ENCODE measurements around the gene SARDH. TPM values are rescaled to one million over a fixed set of nuclear protein-coding genes. Genes with fewer than 3 reads are reported as not detected.

Gene SARDH
- total RNA-seq, 4 donors from 2014 or later = 2.9 to 16.4 (median 5.9) TPM

DNA sequence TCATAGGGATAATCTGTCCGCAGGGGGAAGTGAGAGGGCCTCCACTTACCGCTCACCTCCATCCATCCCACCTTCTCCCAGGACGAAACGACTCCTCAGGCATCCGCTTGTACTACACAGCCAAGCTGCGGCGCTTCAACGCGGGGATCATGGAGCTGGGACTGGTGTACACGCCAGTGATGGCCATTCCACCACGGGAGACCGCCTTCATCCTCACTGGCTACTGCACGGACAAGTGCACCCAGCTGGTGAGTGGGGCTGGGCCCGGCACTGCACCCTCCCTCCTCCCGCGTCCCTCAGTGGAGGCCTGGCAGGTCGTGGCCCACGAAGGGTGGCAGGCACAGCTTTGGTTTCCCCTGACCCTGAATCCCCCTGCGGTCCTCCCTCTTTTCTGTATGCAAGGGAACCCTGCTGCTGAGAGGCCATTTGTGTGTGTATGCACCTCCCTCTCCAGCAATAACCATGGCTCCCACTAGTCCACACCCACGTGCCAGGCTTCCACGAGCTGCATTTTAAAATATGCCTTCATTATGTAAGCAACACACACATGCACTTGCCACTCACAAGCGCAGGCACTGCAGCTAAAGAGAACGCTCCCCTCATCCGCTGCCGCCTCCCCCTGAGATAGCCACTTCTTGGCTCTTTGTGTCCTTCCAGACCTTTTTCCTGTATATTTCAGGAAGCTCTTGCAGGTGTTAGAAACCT, 90.2 kb downstream of the SARDH start:
- peaks cover 0 to 24% of the 10 kb centered on the region in 2 donors for H3K27me3 ChIP-seq
- WGBS, 2 donors = 80 to 84% methylated on average over 24 to 25 of the region's 25 CpGs

GRCh38 chr9:133647148-133647547, 91.0 kb downstream of the SARDH start:
- Histone ChIP-seq H3K4me1 (no peaks in the 10 kb centered on the region), H3K4me3 (no peak overlapping the region), H3K9me3 (no peaks in the 10 kb centered on the region), H3K36me3 (no peaks in the 10 kb centered on the region), H3K27ac (no peak overlapping the region), H3K27me3 (peaks cover 0 to 22% of the 10 kb centered on the region in 2 donors)
- WGBS, 2 donors = 72 to 77% methylated on average over 7 of the region's 7 CpGs
- no peak for DNase-seq (ENCODE audit: low spot score in 2 of 2)
- TF ChIP-seq, protein P1, sequence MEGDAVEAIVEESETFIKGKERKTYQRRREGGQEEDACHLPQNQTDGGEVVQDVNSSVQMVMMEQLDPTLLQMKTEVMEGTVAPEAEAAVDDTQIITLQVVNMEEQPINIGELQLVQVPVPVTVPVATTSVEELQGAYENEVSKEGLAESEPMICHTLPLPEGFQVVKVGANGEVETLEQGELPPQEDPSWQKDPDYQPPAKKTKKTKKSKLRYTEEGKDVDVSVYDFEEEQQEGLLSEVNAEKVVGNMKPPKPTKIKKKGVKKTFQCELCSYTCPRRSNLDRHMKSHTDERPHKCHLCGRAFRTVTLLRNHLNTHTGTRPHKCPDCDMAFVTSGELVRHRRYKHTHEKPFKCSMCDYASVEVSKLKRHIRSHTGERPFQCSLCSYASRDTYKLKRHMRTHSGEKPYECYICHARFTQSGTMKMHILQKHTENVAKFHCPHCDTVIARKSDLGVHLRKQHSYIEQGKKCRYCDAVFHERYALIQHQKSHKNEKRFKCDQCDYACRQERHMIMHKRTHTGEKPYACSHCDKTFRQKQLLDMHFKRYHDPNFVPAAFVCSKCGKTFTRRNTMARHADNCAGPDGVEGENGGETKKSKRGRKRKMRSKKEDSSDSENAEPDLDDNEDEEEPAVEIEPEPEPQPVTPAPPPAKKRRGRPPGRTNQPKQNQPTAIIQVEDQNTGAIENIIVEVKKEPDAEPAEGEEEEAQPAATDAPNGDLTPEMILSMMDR (IDR thresholded peaks at IDR 0.05) = no peak
- TF ChIP-seq POLR2A (IDR thresholded peaks at IDR 0.05) (no peak), EP300 (IDR thresholded peaks at IDR 0.05) (no peak)

More for the DNA sequence above, 90.2 kb downstream of the SARDH start:
- Histone ChIP-seq H3K9me3 (no peaks in the 10 kb centered on the region), H3K36me3 (no peaks in the 10 kb centered on the region), H3K4me3 (no peak overlapping the region), H3K4me1 (no peaks in the 10 kb centered on the region), H3K27ac (no peak overlapping the region)
- TF ChIP-seq EP300 (IDR thresholded peaks at IDR 0.05) (no peak), POLR2A (IDR thresholded peaks at IDR 0.05) (no peak)
- TF ChIP-seq, protein P1 (IDR thresholded peaks at IDR 0.05) = no peak
- DNase-seq (ENCODE audit: low spot score in 2 of 2) = no peak

DNA sequence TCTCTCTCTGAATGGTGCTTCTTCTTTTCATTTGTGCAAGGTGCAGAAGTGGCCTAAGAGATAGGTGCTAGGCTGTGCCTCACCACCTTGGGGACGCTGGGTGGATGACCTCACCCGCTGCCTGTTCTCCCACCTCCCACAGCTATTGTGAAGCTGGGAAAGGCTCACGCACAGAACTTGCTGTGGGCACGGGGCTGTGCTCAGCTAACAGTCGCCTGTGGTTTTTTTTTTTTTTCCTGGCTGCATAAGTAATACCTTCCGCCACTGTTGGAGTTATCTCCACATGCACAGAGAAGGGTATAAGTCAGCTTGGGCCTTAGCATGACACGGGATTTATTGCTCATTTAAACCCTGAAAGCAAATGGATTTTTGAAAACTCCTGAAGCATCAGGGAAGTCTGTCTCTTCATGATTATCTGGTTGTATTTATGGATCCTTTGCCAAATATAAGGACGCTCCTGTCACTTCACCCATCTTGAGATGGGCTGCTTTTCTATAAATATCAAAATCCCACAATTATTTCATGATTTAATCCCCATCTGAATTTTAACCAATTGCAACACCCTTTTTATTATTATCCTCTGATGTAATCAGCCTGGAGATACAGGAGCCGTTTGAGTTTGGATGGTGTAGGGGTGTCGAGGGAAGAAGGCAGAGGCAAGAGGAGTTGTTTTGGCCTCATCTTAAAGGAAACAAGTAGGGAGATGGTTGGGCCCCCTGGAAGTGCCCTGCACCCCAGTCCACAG, 93.0 kb downstream of the SARDH start:
- H3K27me3 ChIP-seq = peaks cover 0 to 5% of the 10 kb centered on the region in 2 donors
- TF ChIP-seq, protein P1 (IDR thresholded peaks at IDR 0.05) = no peak
- TF ChIP-seq EP300 (IDR thresholded peaks at IDR 0.05) (no peak), POLR2A (IDR thresholded peaks at IDR 0.05) (no peak)
- DNase-seq (ENCODE audit: low spot score in 2 of 2) = no peak
- no peaks in the 10 kb centered on the region for H3K9me3 ChIP-seq
- H3K4me1 ChIP-seq = no peaks in the 10 kb centered on the region
- no peak overlapping the region for H3K4me3 ChIP-seq
- no peaks in the 10 kb centered on the region for H3K36me3 ChIP-seq
- 48 to 55% methylated on average over 10 of the region's 10 CpGs for WGBS, 2 donors
- H3K27ac ChIP-seq = no peak overlapping the region

DNA sequence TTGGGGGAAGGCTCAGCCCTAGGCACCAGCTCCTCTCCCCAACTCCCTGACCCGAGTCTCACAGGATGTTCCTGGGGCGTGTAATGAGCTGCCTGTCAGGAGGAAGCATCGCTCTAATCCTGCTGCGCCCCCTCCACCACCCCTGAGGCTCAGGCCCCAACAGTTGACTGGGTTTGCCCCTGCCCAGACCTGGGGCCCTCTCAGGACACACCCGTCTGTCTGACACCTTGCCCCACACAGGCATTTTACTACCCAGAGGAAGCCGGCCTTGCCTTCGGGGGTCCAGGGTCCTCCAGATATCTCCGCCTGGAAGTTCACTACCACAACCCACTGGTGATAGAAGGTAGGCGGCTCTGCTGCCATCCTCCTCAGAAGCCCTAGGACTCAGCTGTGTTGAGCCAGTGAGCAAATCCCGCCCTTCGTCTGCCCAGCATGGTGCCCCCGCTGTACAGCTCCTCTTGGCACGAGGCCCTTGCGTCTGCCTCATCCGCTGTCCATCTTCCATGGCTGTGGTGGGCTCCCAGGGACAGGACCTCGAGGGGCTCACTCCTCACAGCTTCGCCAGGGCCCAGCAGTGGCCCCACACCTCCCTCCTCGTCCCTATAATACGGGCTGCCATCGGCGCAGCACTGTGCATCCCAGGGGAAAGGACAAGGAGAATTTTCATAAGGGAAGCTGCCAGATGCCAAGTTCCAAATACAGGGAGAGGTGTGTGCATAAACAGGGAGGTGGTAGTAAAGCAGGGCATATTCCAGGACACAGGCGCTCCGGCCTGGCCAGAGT, 94.0 kb downstream of the SARDH start:
- Histone ChIP-seq H3K4me3 (no peak overlapping the region), H3K27ac (no peak overlapping the region), H3K27me3 (peaks cover 0 to 5% of the 10 kb centered on the region in 2 donors), H3K9me3 (no peaks in the 10 kb centered on the region), H3K4me1 (no peaks in the 10 kb centered on the region), H3K36me3 (no peaks in the 10 kb centered on the region)
- TF ChIP-seq, protein P1 (IDR thresholded peaks at IDR 0.05) = no peak
- TF ChIP-seq EP300 (IDR thresholded peaks at IDR 0.05) (no peak), POLR2A (IDR thresholded peaks at IDR 0.05) (no peak)
- 82 to 89% methylated on average over 22 to 23 of the region's 23 CpGs for WGBS, 2 donors
- no peak for DNase-seq (ENCODE audit: low spot score in 2 of 2)

Data from tibial nerve (tissue), 4 donors.